HepG2 (cell line): ENCODE data around the gene AP1M1. TPM values are rescaled to one million over a fixed set of nuclear protein-coding genes. Genes with fewer than 3 reads are reported as not detected.
"Not testable (repeated sequence)": the region's sequence is repeated elsewhere in the genome, so short reads cannot be mapped to it uniquely, and the experiment has no call there.

Experiments
- ATAC-seq: fragments of 200-7000 bp; cut with Tn5 transposase; 3 replicates; pipeline ENCODE4 v1.9.1; 2020; ENCODE audit warnings: mild to moderate bottlenecking, moderate library complexity
- BruUV-seq: library from RNA; stranded (reverse); fragments of 400-500 nt; replicated peaks from 2 replicates; lab custom pipeline; 2021; lab: Mats Ljungman, UMichigan
- CTCF ChIA-PET: fragments of 300-600 bp; formaldehyde crosslinking; extraction: SDS; loops from one replicate; lab custom pipeline; 2021; ENCODE audit warnings: low total read pairs, inconsistent platforms, low intra/inter-chr PET ratio; lab: Yijun Ruan, JAX
- POLR2A ChIA-PET: fragments of 350-600 bp; sonication (Branson Sonifier 250); formaldehyde crosslinking; loops from one replicate; lab custom pipeline; 2020; ENCODE audit warnings: antibody characterized with exemption, inconsistent platforms; lab: Yijun Ruan, JAX
- DNase-seq: peaks from one replicate; pipeline ENCODE4 v3.0.0-alpha.2; 2015; ENCODE audit warnings: low spot score
- FAIRE-seq: peaks from 3 replicates; lab custom pipeline; 2011; peaks lifted over from hg19 to GRCh38; lab: Jason Lieb, UNC
- H2AFZ ChIP-seq: one replicate; pipeline ENCODE4 v1.6.1; 2011; ENCODE audit warnings: low read length, inconsistent platforms
- H3K27ac ChIP-seq: fragments of 300-600 bp; 3 replicates; pipeline ENCODE4 v1.8.0; 2011; ENCODE audit warnings: mixed run types, mild to moderate bottlenecking, mixed read lengths, low read length, inconsistent platforms; ENCODE audit not compliant: insufficient read depth; ENCODE audit errors: extremely low read length
- H3K27me3 ChIP-seq, 2 experiments: fragments of 200-600 bp in 1 of 2; 2 replicates in 1 of 2; 3 replicates in 1 of 2; pipeline versions ENCODE4 v1.6.0 to v1.8.0; 2011; ENCODE audit warnings: low read length in 2 of 2, mild to moderate bottlenecking in 2 of 2, moderate library complexity in 2 of 2, inconsistent platforms in 1 of 2; ENCODE audit not compliant: insufficient read depth in 2 of 2, control insufficient read depth in 1 of 2
- H3K36me3 ChIP-seq, 2 experiments: fragments of 200-600 bp in 1 of 2; replicated peaks in 1 of 2; 2 replicates in 1 of 2; 3 replicates in 1 of 2; pipeline versions ENCODE4 v1.5.1 to v1.8.0; 2011; ENCODE audit warnings: low read length in 2 of 2, inconsistent platforms in 1 of 2; ENCODE audit not compliant: insufficient read depth in 2 of 2, control insufficient read depth in 1 of 2
- H3K4me1 ChIP-seq: 2 replicates; pipeline ENCODE4 v1.5.1; 2012; ENCODE audit warnings: low read length, inconsistent platforms; ENCODE audit not compliant: insufficient read depth
- H3K4me2 ChIP-seq: 2 replicates; pipeline ENCODE4 v1.6.0; 2011; ENCODE audit warnings: low read depth, low read length, inconsistent platforms
- H3K4me3 ChIP-seq, 3 experiments: fragments of 200-600 bp in 1 of 3; sonication (generic), shearing (Covaris generic) in 1 of 3; replicated peaks in 1 of 3; 2 replicates each; pipeline ENCODE4 v1.5.1; 2011 to 2016; ENCODE audit warnings: low read length in 3 of 3, inconsistent platforms in 2 of 3, low read depth in 2 of 3, mild to moderate bottlenecking in 2 of 3, control low read depth in 1 of 3, mixed read lengths in 1 of 3; ENCODE audit not compliant: insufficient read depth in 1 of 3
- H3K79me2 ChIP-seq: one replicate; pipeline ENCODE4 v1.6.1; 2011; ENCODE audit warnings: low read length, inconsistent platforms; ENCODE audit not compliant: insufficient read depth
- H3K9ac ChIP-seq: 2 replicates; pipeline ENCODE4 v1.6.0; 2011; ENCODE audit warnings: mild to moderate bottlenecking, low read depth, low read length, inconsistent platforms; ENCODE audit not compliant: insufficient read depth
- H3K9me3 ChIP-seq: 2 replicates; pipeline ENCODE4 v1.5.1; 2012; ENCODE audit warnings: mild to moderate bottlenecking, low read length
- H4K20me1 ChIP-seq: 2 replicates; pipeline ENCODE4 v1.6.0; 2011; ENCODE audit warnings: inconsistent platforms, mild to moderate bottlenecking, low read length, moderate library complexity; ENCODE audit not compliant: insufficient read depth
- ZNF12 ChIP-seq: sonication (generic); formaldehyde crosslinking; IDR thresholded peaks from 2 replicates; pipeline ENCODE4 v1.5.0; 2020; ENCODE audit warnings: missing genetic modification reagents
- ZNF605 ChIP-seq: sonication (generic); formaldehyde crosslinking; IDR thresholded peaks from 2 replicates; pipeline ENCODE4 v1.8.0; 2022; ENCODE audit warnings: mild to moderate bottlenecking, missing genetic modification reagents
- WGBS: methylation state at CpG from one replicate; pipeline ENCODE4 v1.1.6; 2017; ENCODE audit warnings: low lambda C conversion rate; 5-methylcytosine and 5-hydroxymethylcytosine counted together
- in situ Hi-C: cut with HindIII; loops from 2 replicates; pipeline ENCODE4 v1.10.0; 2017; ENCODE audit warnings: low pct_unique_long_range_greater_than_20kb; ENCODE audit not compliant: extremely low pct_ligation_motif_present
- intact Hi-C: fragments of 100-400 bp; cut with micrococcal nuclease; formaldehyde crosslinking; loops from one replicate; pipeline ENCODE4 v1.10.0; 2022; ENCODE audit not compliant: unreplicated experiment
- polyA plus RNA-seq, 8 experiments: library from polyadenylated mRNA; depleted of rRNA in 3 of 8; stranded (reverse) in 7 of 8; unstranded in 1 of 8; fragments of >200 nt; fragmentation: Illumina TruSeq in 4 of 8; extraction: Trizol in 4 of 8; gene quantifications; 2 replicates each; pipeline versions ENCODE4 v1.2.1 to v1.2.3, GENCODE V29; 2011 to 2016; ENCODE audit warnings: low read depth in 4 of 8, missing spikeins in 1 of 8, mixed read lengths in 1 of 8; ENCODE audit not compliant: insufficient read depth in 1 of 8
- total RNA-seq, 5 experiments: library from RNA; depleted of rRNA; stranded (reverse); fragments of >200 nt; fragmentation: Illumina TruSeq; extraction: Trizol; gene quantifications; 2 replicates each; pipeline ENCODE4 v1.2.3, GENCODE V29; 2016; ENCODE audit warnings: low read depth in 1 of 5

Gene AP1M1
- total and polyA plus RNA-seq, 2 of the 13 experiments (the other 11 are each of a cell fraction or from before 2014, with no cell fraction given): 34.4 to 46.1 TPM

- CTCF ChIA-PET, POLR2A ChIA-PET, H3K36me3 ChIP-seq, H3K9me3 ChIP-seq, H3K9ac ChIP-seq, H3K27me3 ChIP-seq, intact Hi-C loops, ATAC-seq, in situ Hi-C loops, H2AFZ ChIP-seq, H3K4me1 ChIP-seq, FAIRE-seq, H3K4me3 ChIP-seq, H3K27ac ChIP-seq, H3K4me2 ChIP-seq, H3K79me2 ChIP-seq, BruUV-seq, H4K20me1 ChIP-seq, DNase-seq: not testable (repeated sequence)
- 79% methylated on average over 5 of the region's 5 CpGs for WGBS
Observed at GRCh38 chr19:16178866-16179265, 18.8 kb upstream of the AP1M1 start.

GRCh38 chr19:16180611-16181010 lies 17.1 kb upstream of the AP1M1 start:
- Histone ChIP-seq H3K9me3 (no peaks in the 10 kb centered on the region), H3K4me2 (no peak overlapping the region), H3K79me2 (peaks cover 3% of the 10 kb centered on the region), H3K9ac (no peak overlapping the region), H3K27me3 (no peaks in the 10 kb centered on the region; a peak in 1 of 5 replicates), H4K20me1 (no peaks in the 10 kb centered on the region)
- BruUV-seq: no TSS peak
- no peak for DNase-seq
- TF ChIP-seq ZNF12 (CRISPR knock-in tag): peak; percentile 64; the same call in 1 of the 2 replicates
- no peak for TF ChIP-seq ZNF605
- TF ChIP-seq, all 625 proteins: peak for 1
- peaks cover 14% of the 10 kb centered on the region for H3K4me1 ChIP-seq
- no peak overlapping the region for H3K27ac ChIP-seq
- WGBS: 15% methylated on average over 4 of the region's 4 CpGs
- H2AFZ ChIP-seq: no peak overlapping the region
- no peaks in the 10 kb centered on the region for H3K36me3 ChIP-seq
- ATAC-seq (no peak), FAIRE-seq (no peak)
- in situ Hi-C loops (loop anchor here (5.0 kb wide), 1 partner anchor 138 kb away; no protein-coding TSS in a partner anchor), intact Hi-C loops (loop anchor here (10.0 kb wide), 1 partner anchor 546 kb away; no protein-coding TSS in a partner anchor)
- ChIA-PET CTCF (interaction anchor here (3.9 kb wide), 1 partner anchor 139 kb away, joined by 40 read pairs; no protein-coding TSS in a partner anchor), POLR2A (no interaction called here)
- H3K4me3 ChIP-seq: no peak overlapping the region
